HG02678 (cell line): ENCODE data around the gene CIROP.
A peak's percentile ranks its signal among the peaks of the same experiment; 100 is the strongest.

Experiments
- ATAC-seq: cut with Tn5 transposase; IDR thresholded peaks from one replicate; pipeline ENCODE4 v1.9.1; 2021; ENCODE audit warnings: mild to moderate bottlenecking, moderate library complexity; ENCODE audit not compliant: unreplicated experiment

The CIROP gene

DNA sequence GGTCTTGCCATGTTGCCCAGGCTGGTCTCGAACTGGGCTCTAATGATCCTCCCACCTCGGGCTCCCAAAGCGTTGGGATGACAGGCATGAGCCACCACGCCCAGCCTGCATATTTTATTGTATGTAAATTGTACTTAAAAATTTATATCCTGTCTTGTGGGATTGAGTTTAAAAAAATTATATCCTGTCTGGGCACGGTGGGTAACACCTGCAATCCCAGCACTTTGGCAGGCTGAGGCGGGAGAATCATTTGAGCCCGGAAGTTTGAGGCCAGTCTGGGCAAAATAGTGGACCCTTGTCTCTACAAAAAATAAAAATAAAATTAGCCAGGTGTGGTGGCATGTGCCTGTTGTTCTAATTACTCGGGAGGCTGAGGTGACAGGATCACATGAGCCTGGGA is 28.2 kb upstream of the CIROP start:
- ATAC-seq = no peak

DNA sequence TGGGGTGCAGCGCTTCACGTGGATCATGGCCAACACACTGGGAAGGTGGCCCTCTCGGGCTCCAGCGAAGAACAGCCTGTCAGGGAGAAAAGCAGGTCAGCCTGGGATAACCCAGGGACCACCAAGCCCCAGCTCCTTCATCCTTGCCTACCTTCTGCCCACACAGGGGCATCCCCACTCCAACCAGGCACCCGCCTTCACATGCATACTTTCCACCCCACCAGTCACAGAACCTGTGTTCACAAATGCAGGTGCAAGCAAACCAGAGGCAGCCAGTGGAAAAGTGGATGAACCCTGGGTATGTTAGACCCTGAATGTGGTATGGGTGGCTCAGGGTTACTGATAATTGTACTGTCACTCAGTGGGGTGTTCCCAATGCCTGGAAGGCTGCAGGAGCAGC is 26.7 kb upstream of the CIROP start:
- ATAC-seq = no peak

DNA sequence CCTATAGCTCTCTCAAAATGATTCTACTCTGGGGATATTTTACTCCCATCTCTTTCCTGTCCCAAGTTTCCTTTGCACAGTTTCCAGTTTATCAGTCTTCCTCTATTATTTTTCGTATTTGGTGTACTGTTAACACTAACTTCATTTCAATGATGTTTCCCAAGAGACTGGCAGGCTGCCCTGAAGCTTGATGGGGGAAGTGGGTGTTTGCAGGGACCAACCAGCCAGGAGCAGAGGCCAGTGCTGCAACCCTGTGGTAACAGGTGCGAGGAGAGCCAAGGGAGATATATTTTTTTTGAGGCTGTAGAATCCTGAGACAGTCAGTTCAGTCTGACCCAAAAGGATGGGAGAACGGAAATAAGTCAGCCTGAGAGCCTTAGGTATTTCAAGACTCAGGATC is 26.1 kb upstream of the CIROP start:
- ATAC-seq = no peak

DNA sequence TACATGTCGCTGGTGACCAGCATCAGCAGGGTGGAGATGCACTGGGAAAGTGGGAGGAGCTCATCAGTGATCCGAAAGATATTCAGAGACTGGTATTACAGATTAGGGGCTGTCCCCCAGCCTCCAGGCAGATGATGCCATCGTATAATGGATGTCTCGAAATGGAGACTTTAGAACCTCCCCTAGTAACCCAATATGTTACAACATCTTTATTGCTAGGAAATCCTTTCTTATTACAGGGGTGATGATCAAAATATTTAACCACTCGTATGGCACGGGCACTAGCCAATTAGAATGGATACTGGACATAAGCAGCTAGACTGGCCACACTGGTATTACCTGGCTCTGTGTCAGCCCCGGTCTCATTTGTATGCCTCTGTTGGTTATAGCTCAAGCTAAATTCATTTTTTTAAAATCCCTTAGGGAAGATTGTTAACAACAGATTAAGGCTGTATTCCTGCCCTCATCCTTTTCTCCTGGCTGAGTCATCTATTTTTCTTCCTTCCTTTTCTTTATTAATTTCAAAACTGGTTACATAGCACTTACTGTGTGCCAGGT is 25.0 kb upstream of the CIROP start:
- no peak for ATAC-seq

DNA sequence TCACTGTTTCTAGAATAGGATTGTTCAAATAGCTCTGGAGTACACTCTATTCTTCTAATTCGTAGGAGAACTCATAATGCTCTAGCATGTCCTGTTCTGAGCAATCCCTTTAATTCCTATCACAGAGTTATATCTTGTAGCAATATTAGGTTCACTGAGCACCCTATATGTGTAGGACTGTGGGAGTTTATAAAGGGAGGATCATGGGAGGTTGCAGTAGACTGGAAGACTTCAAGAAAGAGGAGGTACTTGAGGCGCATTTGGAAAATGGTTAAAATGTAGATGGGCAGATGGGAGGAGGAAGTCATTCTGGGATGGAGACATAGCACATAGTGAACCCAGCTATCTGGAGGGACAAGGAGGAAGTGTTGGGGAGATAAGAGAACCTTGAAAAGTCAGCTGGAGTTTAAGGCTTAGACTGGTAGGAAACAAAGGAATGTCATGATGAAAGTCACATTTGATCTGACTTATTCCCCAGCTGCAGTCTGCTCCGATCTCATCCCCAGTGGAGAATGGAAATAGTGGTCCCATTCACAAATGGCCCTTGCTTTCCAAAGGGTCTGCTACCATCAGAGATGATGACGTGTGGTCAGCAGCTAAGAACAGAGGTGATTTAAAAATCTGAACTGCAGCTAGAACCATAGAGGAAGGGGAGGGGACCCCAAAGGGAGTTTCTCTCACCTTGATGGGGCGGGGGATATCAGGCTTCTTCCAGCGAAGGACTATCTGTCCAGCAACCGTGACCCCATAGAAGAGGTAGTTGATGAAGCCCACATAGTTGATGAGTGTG is 24.4 kb upstream of the CIROP start:
- no peak for ATAC-seq

DNA sequence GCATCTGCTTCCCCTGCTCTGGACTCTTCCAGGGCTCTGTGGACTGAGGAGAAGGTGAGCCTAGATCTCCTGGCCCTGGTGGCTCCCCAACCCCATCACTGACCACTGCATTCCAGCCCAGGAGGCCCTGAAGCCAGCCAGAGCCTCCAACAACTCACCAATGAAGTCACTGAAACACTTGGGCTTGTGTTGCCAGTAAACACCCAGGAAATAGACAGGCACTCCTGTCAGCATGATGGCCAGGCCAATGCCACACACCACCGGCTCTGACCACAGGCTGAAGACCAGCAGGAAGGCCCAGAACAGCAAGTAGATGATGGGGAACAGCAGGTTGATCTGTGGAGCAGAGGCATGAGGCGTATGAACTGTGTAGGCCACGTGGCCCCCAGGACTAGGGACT is 23.1 kb upstream of the CIROP start:
- ATAC-seq = no peak

DNA sequence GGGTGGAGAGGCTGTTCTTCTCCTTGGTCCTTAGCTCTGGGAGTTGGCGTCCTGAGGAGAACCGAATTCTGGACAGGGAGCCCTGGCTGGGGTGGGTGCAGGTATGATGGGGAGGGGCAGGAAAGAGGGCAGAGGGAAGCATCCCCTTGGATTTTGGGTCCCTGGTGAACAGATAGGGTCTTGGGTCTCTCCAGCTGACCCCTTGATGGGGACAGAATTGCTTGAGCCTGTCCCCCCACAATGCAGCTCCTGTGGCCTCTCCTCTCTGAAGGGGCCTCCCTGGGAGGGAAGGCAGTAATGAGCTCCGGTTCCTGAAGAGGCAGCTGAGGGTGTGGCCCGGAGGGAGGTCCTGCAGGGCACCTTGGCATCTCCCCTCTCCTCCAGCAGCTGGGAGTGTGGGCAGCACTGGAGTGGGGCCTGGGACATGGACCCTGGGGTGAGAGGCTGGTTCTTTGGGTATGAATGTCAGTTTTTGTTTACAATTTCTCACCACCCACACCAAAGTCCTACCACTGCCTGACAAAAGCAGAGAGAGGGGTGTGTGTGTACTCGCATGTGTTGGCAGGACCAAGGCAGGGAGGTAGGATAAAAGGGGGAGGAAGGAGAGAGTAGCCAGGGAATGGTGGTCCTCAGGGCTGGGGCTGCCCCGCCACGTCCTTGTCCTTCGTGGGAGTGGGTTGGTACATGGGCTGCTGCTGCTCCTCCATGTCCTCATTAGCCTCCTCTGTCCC is 21.9 kb upstream of the CIROP start:
- no peak for ATAC-seq

DNA sequence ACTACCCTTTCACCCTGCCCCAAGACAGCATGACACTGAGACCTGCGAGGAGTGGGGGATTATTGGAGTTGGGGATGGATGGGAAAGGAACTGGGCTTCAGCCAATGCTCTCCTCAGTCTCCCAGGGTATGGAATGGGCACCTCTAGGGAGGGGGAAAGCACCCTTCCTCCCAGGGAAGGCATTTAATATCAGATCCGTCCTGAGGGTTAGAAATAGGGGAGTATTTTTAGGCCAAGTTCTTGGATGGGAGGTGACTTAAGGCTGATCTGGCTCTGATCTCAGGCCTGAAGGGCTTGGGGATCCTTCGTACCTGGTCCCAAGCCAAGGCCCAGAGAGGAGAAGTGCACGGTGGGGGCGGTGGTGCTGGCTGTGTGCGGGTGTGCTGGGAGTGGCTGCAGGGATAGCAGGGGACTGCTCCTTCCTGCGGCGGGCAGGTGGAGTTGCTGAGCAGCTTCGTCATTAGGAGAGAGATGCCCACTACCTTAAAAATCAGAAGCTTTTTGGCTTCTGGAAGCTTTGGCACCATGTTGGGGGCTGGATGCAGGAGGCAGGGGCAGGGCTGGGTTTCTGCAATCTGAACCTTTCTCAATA is 21.2 kb upstream of the CIROP start:
- no peak for ATAC-seq

DNA sequence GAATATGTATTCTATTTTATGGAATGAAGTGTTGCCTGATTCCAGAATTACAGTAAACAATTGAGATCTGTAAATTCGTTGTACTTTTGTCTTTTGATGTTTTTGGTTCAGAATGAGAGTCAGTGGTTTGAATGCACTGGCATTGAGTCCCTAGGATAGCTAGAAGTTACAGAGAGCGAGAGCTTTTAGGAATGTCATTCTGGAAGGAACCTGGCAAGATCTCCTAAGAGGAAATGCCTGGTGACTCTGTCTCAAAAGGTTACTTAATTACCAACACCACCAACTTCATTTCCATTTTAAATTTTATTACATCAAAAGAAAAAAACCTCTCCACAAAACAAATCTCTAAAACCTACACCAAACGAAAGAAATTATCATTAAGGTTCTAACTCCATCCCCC is 20.2 kb upstream of the CIROP start:
- no peak for ATAC-seq

DNA sequence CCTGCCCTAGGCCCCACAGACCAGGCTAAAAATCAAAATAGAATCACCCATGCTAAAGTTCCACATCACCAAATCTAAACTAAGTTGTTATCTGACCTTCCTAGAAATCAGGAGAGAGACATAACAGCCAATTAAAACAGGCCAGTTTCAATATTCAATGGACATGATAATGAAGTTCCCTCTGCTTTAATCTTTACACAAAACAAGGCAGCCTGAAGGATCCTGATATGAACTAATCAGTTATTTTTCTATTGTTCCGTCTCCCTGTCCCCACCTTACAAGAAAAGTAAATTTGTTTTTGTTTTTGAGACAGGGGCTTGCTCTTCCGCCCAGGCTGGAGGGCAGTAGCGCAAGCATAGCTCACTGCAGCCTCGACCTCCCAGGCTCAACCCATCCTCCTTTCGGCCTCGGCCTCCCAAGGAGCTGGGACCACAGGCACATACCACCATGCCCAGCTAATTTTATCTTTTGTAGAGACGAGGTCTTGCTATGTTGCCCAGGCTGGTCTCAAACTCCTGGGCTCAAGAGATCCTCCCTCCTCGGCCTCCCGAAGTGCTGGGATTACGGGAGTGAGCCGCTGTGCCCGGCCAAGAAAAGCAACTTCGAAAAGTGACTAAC is 19.7 kb upstream of the CIROP start:
- no peak for ATAC-seq

DNA sequence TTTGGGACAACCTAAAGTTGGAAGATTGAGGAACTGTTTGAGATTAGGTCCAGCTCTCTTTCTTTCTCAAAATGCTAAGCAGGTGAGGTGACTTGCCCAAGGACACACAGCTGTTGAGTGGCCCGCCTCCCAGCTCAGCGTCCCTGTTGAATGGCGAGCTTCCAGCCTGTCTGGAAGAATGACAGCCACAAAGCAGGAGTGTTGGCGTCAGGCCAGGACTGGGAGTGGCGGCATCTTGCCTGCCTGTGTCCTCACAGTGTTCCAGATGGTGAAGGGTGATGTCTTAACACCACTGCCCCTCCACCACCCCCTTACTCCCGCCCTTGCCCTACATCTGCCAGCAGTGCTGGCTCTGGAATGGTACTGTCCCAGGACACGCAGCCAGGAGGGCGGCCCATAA is 18.6 kb upstream of the CIROP start:
- ATAC-seq = no peak

DNA sequence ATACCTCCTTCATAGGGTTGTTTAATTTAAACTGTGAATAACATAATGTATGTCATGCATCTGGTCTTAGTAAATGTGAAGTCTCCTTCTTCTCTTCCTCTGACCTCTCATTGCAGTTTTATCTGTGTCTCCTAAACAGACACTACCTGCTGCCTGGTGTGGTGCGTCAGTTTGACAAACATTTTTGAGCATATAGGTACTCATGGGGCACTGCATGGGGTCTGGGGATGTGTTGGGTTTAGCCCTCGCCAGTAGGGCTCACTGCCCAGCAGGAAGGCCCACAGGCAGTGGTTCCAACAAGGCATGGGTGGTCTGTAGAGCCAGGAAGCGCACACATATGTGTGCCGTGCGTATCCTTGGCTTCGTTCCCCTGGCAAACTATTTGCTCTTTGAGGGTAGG is 17.3 kb upstream of the CIROP start:
- ATAC-seq = no peak

DNA sequence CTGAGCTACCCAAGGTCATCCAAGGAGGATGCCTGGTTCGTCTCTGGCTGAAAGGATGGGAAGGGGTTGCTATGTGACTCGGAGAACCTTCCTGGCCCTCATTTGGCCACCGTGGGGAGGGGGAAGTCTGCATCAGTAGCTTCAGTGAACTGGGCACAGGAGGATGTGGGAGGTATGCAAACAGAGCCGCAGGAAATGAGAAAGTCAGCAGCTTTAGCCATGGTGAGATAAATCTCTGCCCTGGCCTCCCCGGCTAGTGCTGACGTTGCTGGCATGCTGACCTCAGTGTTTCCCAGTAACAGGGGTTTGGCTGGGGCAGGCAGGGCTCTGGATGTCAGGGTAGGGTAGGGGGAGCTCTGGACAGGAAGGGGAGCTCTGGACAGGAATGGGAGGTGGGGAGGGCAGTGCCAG is 16.6 kb upstream of the CIROP start:
- no peak for ATAC-seq

DNA sequence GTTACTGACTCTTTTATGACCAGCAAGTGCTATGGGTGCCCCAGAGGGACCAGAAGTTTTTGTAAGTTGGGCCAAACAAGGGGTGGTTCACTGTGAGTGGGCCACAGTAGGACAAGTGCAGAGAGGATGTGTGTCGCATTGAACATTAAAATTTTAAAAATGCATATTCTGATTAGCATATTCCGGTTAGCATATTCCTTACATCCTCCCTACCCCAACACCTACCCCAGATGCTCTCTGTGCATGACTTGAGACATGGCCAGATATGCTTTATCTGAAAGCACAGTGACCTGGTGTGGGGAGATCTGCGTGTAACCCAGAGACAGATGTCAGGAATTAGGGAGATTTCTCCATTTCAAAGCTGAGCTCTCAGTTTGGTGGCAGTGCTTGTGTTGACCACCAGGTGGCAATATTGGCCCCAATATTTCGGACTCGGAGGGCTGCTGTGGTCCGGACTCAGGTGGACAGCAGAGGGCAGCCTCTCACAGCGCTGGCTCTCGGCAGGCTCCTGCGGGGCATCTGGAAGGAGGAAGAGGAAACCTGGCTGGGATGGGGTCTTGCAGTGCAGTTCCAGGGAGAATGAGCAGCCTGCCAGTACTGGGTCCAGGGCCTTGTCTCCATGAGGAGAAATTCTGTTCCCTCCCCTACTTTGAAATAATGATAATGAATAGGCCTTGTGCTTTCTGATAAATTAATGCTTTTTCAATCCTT is 15.9 kb upstream of the CIROP start:
- peak; percentile 76 for ATAC-seq

DNA sequence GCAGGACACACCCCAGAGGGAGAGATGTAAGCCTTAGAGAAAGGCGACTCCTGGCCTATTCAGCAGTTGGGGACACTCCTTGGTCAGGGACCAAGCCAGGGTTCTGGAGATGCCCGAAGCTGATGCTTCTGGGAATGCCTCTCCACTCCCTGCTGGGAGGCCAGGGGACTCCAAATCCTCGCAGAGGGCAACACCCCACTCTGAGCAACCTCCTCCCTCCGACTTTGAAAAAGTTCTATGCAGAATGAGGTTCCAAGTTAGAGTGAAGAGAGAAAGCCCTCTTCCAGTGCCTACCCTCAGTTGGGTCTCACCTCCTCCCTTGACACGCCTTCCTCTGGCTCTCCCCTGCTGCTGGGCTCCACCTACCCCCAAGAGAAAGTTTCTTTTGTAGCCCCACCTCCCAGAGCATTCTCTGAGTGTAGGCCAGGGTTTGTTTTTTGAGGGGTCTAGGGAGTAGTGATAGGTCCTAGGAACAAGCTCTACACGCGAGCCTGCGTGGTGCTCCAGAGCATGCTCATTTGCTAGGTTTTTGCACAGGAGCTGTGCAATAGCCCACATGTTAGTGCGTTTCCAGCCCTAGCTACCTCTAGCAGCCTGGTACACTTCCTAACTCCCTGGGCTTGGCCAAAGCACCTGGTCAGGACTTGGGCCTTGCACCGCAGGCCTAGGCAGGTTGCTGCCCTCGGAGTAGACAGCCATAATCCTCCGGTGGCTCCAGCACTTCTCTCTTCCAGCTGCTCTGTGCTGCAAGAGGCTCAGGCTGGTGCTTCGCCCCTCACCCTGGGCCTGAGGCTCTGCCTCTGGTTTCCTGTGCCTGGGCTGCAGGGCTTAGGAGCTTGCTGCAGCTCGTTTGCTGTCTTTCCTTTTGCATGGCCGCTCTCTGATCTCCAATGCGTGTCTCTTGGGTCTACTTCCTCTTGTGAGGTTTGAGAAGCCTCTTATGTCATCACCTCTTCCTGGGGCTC is 14.9 kb upstream of the CIROP start:
- ATAC-seq = no peak

DNA sequence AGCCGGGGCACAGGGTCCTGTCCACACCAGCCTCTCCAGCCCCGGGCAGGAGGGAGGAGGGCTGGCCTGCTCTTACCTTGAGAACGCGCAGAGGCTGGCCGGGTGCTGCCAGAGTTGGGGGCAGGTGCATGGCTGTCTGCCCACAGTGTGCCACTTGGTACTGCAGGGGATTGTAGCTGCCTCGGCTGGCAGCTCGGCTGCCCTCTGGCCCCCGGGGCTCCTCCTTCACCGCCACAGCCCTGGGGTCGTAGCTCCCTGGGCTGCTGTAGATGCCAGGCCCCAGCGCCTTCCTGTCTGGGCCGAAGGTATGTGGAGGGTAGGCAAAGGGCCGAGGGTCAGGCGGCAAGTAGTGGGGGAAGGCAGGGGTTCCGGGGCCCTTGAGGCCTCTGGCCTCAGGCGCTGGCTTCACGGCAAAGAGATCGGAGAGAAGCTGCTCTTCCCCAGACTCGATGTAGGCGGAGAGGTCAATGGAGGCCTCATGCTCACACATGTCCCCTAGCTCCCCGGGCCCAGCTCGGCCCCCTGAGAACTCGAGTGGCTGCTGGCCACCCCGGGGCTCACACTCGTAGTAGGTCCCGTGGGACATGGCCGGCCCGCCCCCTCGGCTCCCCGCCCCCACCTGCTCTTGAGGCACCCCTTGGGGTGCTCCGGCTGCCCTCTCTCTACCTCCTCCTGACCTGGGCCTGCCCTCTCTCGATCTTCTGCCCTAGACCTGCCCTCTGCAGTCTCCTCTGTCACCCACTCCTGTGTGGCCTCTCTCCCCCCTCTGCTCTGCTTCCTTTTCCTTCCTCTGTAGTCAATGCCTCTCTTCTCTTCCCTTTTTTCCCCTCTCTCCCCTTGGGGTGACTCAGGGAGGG is 13.9 kb upstream of the CIROP start, which contains the start of gene CEBPE:
CEBPE (minus strand) TSS at position 750 of the 857 bp plus-strand sequence; CDS start at position 586, 164 bp downstream.
- ATAC-seq = no peak

DNA sequence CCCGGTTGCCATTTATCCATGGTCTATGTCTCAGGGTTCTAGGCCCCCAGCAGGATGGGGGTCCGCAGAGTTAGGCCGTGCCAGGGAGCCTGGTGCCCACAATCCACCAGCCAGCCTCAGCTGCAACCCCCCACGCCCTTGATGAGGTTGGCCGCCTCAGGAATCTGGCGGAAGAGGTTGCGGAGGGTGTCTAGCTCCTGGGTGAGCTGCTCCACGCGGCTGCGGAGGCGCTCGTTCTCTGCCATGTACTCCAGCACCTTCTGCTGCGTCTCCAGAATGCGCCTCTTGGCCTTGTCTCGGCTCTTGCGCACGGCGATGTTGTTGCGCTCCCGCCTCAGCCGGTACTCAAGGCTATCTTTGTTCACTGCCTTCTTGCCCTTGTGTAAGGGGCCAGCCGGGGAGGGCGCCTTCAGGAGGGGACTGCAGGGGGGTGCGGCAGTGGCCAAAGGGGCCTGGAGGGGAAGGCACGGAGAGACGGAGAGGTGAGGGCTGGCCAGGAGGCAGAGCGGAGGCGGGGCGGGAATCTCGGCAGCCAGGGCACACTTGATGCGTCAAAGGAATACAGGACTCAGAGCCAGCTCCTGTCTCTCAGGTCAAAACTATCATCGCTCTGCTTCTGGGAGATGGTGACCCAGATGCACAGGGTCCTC is 12.7 kb upstream of the CIROP start:
- no peak for ATAC-seq

DNA sequence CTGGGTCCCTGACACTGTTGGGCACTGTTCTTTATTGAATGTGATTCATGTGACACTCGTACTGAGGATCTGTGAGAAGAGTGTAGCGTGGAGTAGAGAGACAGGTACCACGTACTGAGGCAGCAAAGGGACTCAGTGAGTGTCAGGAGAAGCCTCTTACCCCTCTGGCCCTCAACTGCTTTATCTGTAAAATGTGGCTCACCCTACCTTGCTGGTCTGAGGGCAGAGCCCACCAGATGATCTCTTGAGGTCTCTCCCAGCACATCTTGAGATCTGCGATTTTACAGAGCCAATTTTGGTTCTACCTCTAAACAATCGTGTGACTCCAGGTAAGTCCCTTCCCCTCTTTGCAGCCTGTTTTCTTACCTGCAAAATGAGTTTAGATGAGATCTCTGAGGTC is 11.1 kb upstream of the CIROP start:
- no peak for ATAC-seq
